WTC11 (cell line): ENCODE measurements around the gene MYL11. TPM values are rescaled to one million over a fixed set of nuclear protein-coding genes. Genes with fewer than 3 reads are reported as not detected.

Source experiments
- ATAC-seq: fragments of 200-7000 bp; cut with Tn5 transposase; 2 replicates; pipeline ENCODE4 v1.10.0; 2021; ENCODE audit warnings: mild to moderate bottlenecking, moderate library complexity
- CTCF ChIA-PET: fragments of 300-600 bp; sonication (Branson Sonifier 250); formaldehyde crosslinking; loops from one replicate; lab custom pipeline; 2021; ENCODE audit warnings: antibody characterized with exemption; lab: Charles Lee
- POLR2A ChIA-PET: fragments of 350-600 bp; sonication (Branson Sonifier 250); formaldehyde crosslinking; loops from one replicate; lab custom pipeline; 2021; ENCODE audit warnings: antibody characterized with exemption; lab: Charles Lee
- DNase-seq: peaks from one replicate; pipeline ENCODE4 v3.0.0; 2021; ENCODE audit warnings: low spot score
- H3K27ac Mint-ChIP-seq: 2 replicates; pipeline ENCODE4 v1.8.0; 2021; ENCODE audit warnings: mixed read lengths
- H3K27me3 Mint-ChIP-seq: 2 replicates; pipeline ENCODE4 v1.8.0; 2021; ENCODE audit warnings: low read depth, mild to moderate bottlenecking, moderate library complexity, mixed read lengths
- H3K36me3 Mint-ChIP-seq: 2 replicates; pipeline ENCODE4 v1.8.0; 2021; ENCODE audit warnings: mixed read lengths
- H3K4me1 Mint-ChIP-seq: 2 replicates; pipeline ENCODE4 v1.8.0; 2022; ENCODE audit warnings: mixed read lengths
- H3K4me3 Mint-ChIP-seq: 2 replicates; pipeline ENCODE4 v1.8.0; 2021; ENCODE audit warnings: mild to moderate bottlenecking, moderate library complexity, mixed read lengths
- H3K9me3 Mint-ChIP-seq: 2 replicates; pipeline ENCODE4 v1.8.0; 2021; ENCODE audit warnings: mixed read lengths
- CREB1 ChIP-seq: sonication (generic); formaldehyde crosslinking; IDR thresholded peaks from 2 replicates; pipeline ENCODE4 v1.8.0; 2023; ENCODE audit warnings: mild to moderate bottlenecking, missing genetic modification reagents
- IRF2 ChIP-seq: sonication (generic); formaldehyde crosslinking; IDR thresholded peaks from 2 replicates; pipeline ENCODE4 v1.8.0; 2022; ENCODE audit warnings: low read depth, missing genetic modification reagents, borderline replicate concordance
- MLX ChIP-seq: sonication (generic); formaldehyde crosslinking; IDR thresholded peaks from 2 replicates; pipeline ENCODE4 v1.8.1; 2023; ENCODE audit warnings: mild to moderate bottlenecking, missing genetic modification reagents, moderate library complexity
- RORB ChIP-seq: fragments of 250-450 bp; sonication (Bioruptor Pico); IDR thresholded peaks from 2 replicates; pipeline ENCODE4 v1.9.0; 2021; ENCODE audit warnings: mild to moderate bottlenecking
- USF1 ChIP-seq: sonication (generic); formaldehyde crosslinking; IDR thresholded peaks from 2 replicates; pipeline ENCODE4 v1.8.0; 2022; ENCODE audit warnings: mild to moderate bottlenecking, missing genetic modification reagents
- ZBTB21 ChIP-seq: sonication (generic); formaldehyde crosslinking; IDR thresholded peaks from 2 replicates; pipeline ENCODE4 v1.8.1; 2023; ENCODE audit warnings: mild to moderate bottlenecking, missing genetic modification reagents, borderline replicate concordance
- ZNF219 ChIP-seq: sonication (generic); formaldehyde crosslinking; IDR thresholded peaks from 2 replicates; pipeline ENCODE4 v1.8.0; 2023; ENCODE audit warnings: missing genetic modification reagents, mild to moderate bottlenecking, borderline replicate concordance
- ZNF425 ChIP-seq: fragments of 250-450 bp; sonication (Bioruptor Pico); conservative IDR thresholded peaks from 2 replicates; pipeline ENCODE4 v1.9.0; 2021; ENCODE audit warnings: mild to moderate bottlenecking
- total RNA-seq: library from RNA; stranded (reverse); gene quantifications from 3 replicates; pipeline ENCODE4 v1.2.3, GENCODE V29; 2021
- TF ChIP-seq, protein P1 (sequence below): sonication (generic); formaldehyde crosslinking; IDR thresholded peaks from 2 replicates; pipeline ENCODE4 v1.8.0; 2023; ENCODE audit warnings: missing genetic modification reagents
- TF ChIP-seq, protein P2 (sequence below): sonication (generic); formaldehyde crosslinking; IDR thresholded peaks from 2 replicates; pipeline ENCODE4 v1.8.1; 2023; ENCODE audit warnings: mild to moderate bottlenecking, missing genetic modification reagents, borderline replicate concordance

MYL11 gene
- total RNA-seq, 1 experiment from 2014 or later: 1.3 TPM

DNA sequence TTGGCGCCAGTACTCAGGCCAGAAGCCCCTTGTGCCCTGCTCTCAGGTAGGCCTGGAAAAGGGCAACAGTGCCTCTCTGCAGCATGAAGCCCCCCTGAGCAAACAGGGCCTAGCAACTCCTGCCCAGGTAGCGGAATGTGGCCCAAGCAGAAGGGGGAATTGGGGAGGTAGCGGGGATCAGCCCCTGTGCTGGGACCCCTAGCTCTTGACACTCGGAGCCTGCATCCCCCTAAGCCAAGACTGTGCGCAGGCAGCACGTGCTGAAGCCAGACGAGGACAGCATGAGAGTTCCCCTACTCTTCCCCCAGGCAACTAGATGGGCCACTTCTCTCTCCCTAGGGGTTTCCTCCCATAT is 18.7 kb upstream of the MYL11 start:
- DNase-seq (no peak), ATAC-seq (no peak)
- Mint-ChIP-seq H3K27me3 (no peaks in the 10 kb centered on the region; the same call in 1 of the 2 replicates), H3K9me3 (no peaks in the 10 kb centered on the region), H3K27ac (peak overlapping the region; percentile 98), H3K36me3 (peaks cover 31% of the 10 kb centered on the region), H3K4me3 (peak overlapping the region; percentile 93), H3K4me1 (peaks cover 27% of the 10 kb centered on the region)
- ChIA-PET CTCF (interaction anchor here (0.6 to 5.0 kb wide), 10 partner anchors 15 to 655 kb away, joined by 3 to 28 read pairs (median 5); partner anchors contain the start of genes DCTPP1, TBC1D10B and ZNF48), POLR2A (interaction anchor here (0.6 to 1.8 kb wide), 5 partner anchors 14 to 62 kb away, joined by 3 to 8 read pairs (median 6); partner anchors contain the start of genes TBC1D10B and ZNF48)
- TF ChIP-seq USF1 (CRISPR knock-in tag): no peak
- 0 out of 2 replicates have a peak, but pooled peaks have one; percentile 51 for TF ChIP-seq CREB1
- no peak for TF ChIP-seq ZNF425 (CRISPR knock-in tag)

DNA sequence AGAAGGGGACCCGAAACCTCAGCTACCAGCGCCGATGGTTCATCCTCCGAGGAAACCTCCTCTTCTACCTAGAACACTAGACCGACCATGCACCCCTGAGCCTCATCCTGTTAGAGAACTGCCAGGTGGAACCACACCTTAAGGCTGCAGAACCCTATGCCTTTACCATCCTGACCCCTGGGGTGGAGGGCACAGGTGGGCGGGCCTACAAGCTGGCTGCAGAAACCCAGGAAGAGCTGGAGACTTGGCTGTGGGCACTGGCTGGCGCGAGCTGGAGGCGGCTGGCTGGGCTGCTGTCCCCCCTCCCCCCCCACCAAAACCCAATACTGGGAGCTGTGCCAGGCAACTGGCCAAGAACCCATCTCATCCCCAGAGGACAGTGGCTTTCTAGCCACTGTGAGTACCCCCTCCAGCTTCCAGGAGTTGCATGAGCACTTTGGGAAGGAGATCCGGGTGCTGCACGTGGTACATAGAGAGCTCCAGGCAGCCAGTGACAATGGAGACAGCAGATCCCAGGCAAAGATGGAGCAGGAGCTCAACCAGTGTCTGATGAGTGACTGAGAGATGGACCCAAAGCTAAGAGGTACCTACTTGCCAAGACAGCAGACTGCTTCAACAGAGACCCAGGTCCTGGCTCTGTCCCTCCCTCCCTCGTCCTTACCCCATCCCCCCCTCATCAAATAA is 18.1 kb upstream of the MYL11 start:
- Mint-ChIP-seq H3K27me3 (no peaks in the 10 kb centered on the region; the same call in 1 of the 2 replicates), H3K4me3 (peak overlapping the region; percentile 93), H3K9me3 (no peaks in the 10 kb centered on the region), H3K36me3 (peaks cover 29% of the 10 kb centered on the region), H3K27ac (peak overlapping the region; percentile 98), H3K4me1 (peaks cover 27% of the 10 kb centered on the region)
- no peak for DNase-seq
- ATAC-seq: no peak
- ChIA-PET POLR2A (interaction anchor here (0.6 to 1.8 kb wide), 5 partner anchors 14 to 657 kb away, joined by 3 to 8 read pairs (median 7); partner anchors contain the start of gene TBC1D10B), CTCF (interaction anchor here (0.6 to 5.0 kb wide), 5 partner anchors 15 to 62 kb away, joined by 3 to 28 read pairs (median 5); partner anchors contain the start of genes TBC1D10B and ZNF48)
- TF ChIP-seq, protein P1, sequence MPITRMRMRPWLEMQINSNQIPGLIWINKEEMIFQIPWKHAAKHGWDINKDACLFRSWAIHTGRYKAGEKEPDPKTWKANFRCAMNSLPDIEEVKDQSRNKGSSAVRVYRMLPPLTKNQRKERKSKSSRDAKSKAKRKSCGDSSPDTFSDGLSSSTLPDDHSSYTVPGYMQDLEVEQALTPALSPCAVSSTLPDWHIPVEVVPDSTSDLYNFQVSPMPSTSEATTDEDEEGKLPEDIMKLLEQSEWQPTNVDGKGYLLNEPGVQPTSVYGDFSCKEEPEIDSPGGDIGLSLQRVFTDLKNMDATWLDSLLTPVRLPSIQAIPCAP (CRISPR knock-in tag): no peak
- no peak for TF ChIP-seq ZBTB21 (CRISPR knock-in tag)
- TF ChIP-seq, protein P2, sequence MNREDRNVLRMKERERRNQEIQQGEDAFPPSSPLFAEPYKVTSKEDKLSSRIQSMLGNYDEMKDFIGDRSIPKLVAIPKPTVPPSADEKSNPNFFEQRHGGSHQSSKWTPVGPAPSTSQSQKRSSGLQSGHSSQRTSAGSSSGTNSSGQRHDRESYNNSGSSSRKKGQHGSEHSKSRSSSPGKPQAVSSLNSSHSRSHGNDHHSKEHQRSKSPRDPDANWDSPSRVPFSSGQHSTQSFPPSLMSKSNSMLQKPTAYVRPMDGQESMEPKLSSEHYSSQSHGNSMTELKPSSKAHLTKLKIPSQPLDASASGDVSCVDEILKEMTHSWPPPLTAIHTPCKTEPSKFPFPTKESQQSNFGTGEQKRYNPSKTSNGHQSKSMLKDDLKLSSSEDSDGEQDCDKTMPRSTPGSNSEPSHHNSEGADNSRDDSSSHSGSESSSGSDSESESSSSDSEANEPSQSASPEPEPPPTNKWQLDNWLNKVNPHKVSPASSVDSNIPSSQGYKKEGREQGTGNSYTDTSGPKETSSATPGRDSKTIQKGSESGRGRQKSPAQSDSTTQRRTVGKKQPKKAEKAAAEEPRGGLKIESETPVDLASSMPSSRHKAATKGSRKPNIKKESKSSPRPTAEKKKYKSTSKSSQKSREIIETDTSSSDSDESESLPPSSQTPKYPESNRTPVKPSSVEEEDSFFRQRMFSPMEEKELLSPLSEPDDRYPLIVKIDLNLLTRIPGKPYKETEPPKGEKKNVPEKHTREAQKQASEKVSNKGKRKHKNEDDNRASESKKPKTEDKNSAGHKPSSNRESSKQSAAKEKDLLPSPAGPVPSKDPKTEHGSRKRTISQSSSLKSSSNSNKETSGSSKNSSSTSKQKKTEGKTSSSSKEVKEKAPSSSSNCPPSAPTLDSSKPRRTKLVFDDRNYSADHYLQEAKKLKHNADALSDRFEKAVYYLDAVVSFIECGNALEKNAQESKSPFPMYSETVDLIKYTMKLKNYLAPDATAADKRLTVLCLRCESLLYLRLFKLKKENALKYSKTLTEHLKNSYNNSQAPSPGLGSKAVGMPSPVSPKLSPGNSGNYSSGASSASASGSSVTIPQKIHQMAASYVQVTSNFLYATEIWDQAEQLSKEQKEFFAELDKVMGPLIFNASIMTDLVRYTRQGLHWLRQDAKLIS (CRISPR knock-in tag): no peak
- no peak for TF ChIP-seq MLX
- no peak for TF ChIP-seq RORB
- TF ChIP-seq ZNF219 (CRISPR knock-in tag): no peak
- TF ChIP-seq IRF2 (CRISPR knock-in tag): no peak
